Keratinocyte (primary cell): ENCODE results near the gene PHACTR1.

Experiments
- CTCF ChIP-seq, 3 experiments: IDR thresholded peaks in 1 of 3; conservative IDR thresholded peaks in 1 of 3; optimal IDR thresholded peaks in 1 of 3; 2 replicates in 2 of 3; 3 replicates in 1 of 3; pipeline versions ENCODE3 to v1.5.1; 2011; ENCODE audit warnings: low read length in 3 of 3, mild to moderate bottlenecking in 3 of 3, moderate library complexity in 2 of 3, control low read depth in 1 of 3, inconsistent platforms in 1 of 3; ENCODE audit not compliant: insufficient read depth in 2 of 3; ENCODE audit errors: extremely low read depth in 1 of 3
- EZH2 ChIP-seq: IDR thresholded peaks from one replicate; pipeline ENCODE4 v1.6.1; 2012; ENCODE audit warnings: inconsistent platforms, mild to moderate bottlenecking, low read length, moderate library complexity

GRCh38 chr6:13304580-13305260 is 588.2 kb downstream of the PHACTR1 start:
- TF ChIP-seq CTCF (optimal IDR thresholded peaks at IDR 0.05 in 1 of 3, IDR thresholded peaks at IDR 0.05 in 1 of 3, conservative IDR thresholded peaks at IDR 0.05 in 1 of 3; ENCODE audit: extremely low read depth in 1 of 3, insufficient read depth in 2 of 3, low read length in 3 of 3) (no peak), EZH2 (no peak)
